ENCODE data around the gene BROX.
"Not testable (repeated sequence)": the region's sequence is repeated elsewhere in the genome, so short reads cannot be mapped to it uniquely, and the experiment has no call there.

The BROX gene

GRCh38 chr1:222732216-222733159 is 20.1 kb downstream of the BROX start:
- no peak for DNase-seq (ENCODE audit: low spot score)

GRCh38 chr1:222734740-222735139 is 22.4 kb downstream of the BROX start:
- DNase-seq (ENCODE audit: low spot score) = no peak

- DNase-seq (ENCODE audit: low spot score) = no peak
Measured at GRCh38 chr1:222736470-222736869, 24.1 kb downstream of the BROX start.

- DNase-seq (ENCODE audit: low spot score) = no peak
Measured at GRCh38 chr1:222736972-222737371, 24.6 kb downstream of the BROX start, which contains the start of gene FAM177B. TSS of gene FAM177B (plus strand) at chr1:222737202. CDS start at chr1:222746546, 9,344 bp downstream.

- no peak for DNase-seq (ENCODE audit: low spot score)
Measured at GRCh38 chr1:222739465-222739864, 27.1 kb downstream of the BROX start.

- DNase-seq (ENCODE audit: low spot score) = no peak
Measured at GRCh38 chr1:222739929-222740328, 27.6 kb downstream of the BROX start.

GRCh38 chr1:222741630-222742457 is 29.5 kb downstream of the BROX start:
- not testable (repeated sequence) for DNase-seq (ENCODE audit: low spot score)

- no peak for DNase-seq (ENCODE audit: low spot score)
Measured at GRCh38 chr1:222749927-222750326, 37.6 kb downstream of the BROX start.

GRCh38 chr1:222750651-222751050 is 38.3 kb downstream of the BROX start:
- DNase-seq (ENCODE audit: low spot score) = no peak

- no peak for DNase-seq (ENCODE audit: low spot score)
Measured at GRCh38 chr1:222751255-222751654, 38.9 kb downstream of the BROX start.

GRCh38 chr1:222754366-222755139 is 42.2 kb downstream of the BROX start:
- DNase-seq (ENCODE audit: low spot score) = no peak

GRCh38 chr1:222757646-222758268 is 45.4 kb downstream of the BROX start:
- DNase-seq (ENCODE audit: low spot score) = no peak

GRCh38 chr1:222759451-222760035 is 47.2 kb downstream of the BROX start:
- no peak for DNase-seq (ENCODE audit: low spot score)

GRCh38 chr1:222761083-222761482 is 48.7 kb downstream of the BROX start:
- DNase-seq (ENCODE audit: low spot score) = no peak

- not testable (repeated sequence) for DNase-seq (ENCODE audit: low spot score)
Measured at GRCh38 chr1:222762178-222762577, 49.8 kb downstream of the BROX start.

- DNase-seq (ENCODE audit: low spot score) = no peak
Measured at GRCh38 chr1:222767152-222767571, 54.8 kb downstream of the BROX start.

- no peak for DNase-seq (ENCODE audit: low spot score)
Measured at GRCh38 chr1:222768592-222768991, 56.2 kb downstream of the BROX start.

- DNase-seq (ENCODE audit: low spot score) = peak; percentile 20
Measured at GRCh38 chr1:222769181-222769580, 56.8 kb downstream of the BROX start.

GRCh38 chr1:222769971-222770620 is 57.7 kb downstream of the BROX start:
- no peak for DNase-seq (ENCODE audit: low spot score)

- no peak for DNase-seq (ENCODE audit: low spot score)
Measured at GRCh38 chr1:222772996-222773379, 60.6 kb downstream of the BROX start.

GRCh38 chr1:222777463-222777862 is 65.1 kb downstream of the BROX start:
- no peak for DNase-seq (ENCODE audit: low spot score)

Measured in RKO (cell line).